ENCODE measurements around the gene ST3GAL3.

DNA sequence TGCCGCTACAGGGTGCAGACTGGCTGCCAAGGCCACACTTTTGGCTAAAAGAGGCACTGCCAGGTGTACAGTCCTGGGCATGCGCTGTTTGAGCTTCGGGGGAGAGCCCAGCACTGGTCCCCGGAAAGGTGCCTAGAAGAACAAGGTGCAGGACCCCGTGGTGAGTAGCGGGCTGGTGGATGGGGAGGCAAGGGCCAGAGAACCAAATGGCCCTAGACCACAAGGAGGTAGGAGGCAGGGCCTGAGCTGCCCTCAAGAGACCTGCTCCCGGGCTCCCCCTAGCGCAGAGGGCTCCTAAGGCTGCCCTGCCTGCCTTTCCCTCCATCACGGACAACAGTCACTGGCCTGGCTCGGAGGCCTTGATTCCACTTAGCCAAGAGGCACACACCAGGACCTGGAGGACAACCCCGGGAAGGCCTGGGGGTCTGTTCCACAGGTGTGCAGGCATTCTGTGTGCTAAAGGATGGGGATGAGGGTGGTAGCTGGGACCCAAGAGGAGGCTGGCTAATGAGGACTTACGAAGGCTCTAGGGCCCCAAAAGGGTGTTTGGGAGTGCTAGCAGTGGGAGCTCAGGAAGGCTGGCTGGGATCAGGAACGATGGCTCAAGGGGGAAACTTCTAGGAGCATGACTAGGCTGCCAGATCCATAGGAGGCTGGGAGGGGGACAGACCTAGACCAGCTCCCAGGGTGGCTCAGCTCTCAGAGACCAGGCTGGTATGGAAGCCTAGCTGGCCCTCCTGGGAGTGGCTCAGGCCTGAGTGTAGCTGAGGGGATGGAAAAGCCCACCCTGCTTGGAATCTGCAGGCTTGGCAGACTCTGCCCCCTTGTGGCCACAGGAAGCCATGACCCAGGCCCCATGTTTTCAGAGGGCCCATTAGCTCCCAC is 227.0 kb downstream of the ST3GAL3 start:
- no peak for TF ChIP-seq SP1 (IDR thresholded peaks at IDR 0.05)
- TF ChIP-seq SUZ12 (IDR thresholded peaks at IDR 0.05) = no peak
- no peak; the same call in 1 of the 2 replicates for TF ChIP-seq HDGF (IDR thresholded peaks at IDR 0.05; ENCODE audit: borderline replicate concordance)
- TF ChIP-seq CTBP1 (IDR thresholded peaks at IDR 0.05; ENCODE audit: borderline replicate concordance) = no peak
- no peak for TF ChIP-seq FOXK2 (IDR thresholded peaks at IDR 0.05)
- TF ChIP-seq FOXM1 (IDR thresholded peaks at IDR 0.05; ENCODE audit: borderline replicate concordance) = no peak
- TF ChIP-seq L3MBTL2 (conservative IDR thresholded peaks at IDR 0.05) = no peak
- no peak for TF ChIP-seq LEF1 (IDR thresholded peaks at IDR 0.05; ENCODE audit: borderline replicate concordance)
